G401.6 (cell line): ENCODE measurements around the gene DCST1.
A peak's percentile ranks its signal among the peaks of the same experiment; 100 is the strongest.

Experiments
- FAIRE-seq: peaks from 2 replicates; lab custom pipeline; 2012; peaks lifted over from hg19 to GRCh38; lab: Jason Lieb, UNC

DCST1 gene

GRCh38 chr1:155052439-155053395 lies 19.1 kb downstream of the DCST1 start:
- no peak for FAIRE-seq

- FAIRE-seq, result no peak
Measured at GRCh38 chr1:155053531-155054105, 20.0 kb downstream of the DCST1 start.

- no peak for FAIRE-seq
Measured at GRCh38 chr1:155057104-155057503, 23.5 kb downstream of the DCST1 start.

GRCh38 chr1:155057788-155058211 lies 24.2 kb downstream of the DCST1 start:
- FAIRE-seq, result no peak

- no peak for FAIRE-seq
Measured at GRCh38 chr1:155060736-155061135, 27.1 kb downstream of the DCST1 start.

GRCh38 chr1:155061381-155062150 lies 27.9 kb downstream of the DCST1 start:
- FAIRE-seq, result peak; percentile 92

- FAIRE-seq, result no peak
Measured at GRCh38 chr1:155062151-155062686, 28.6 kb downstream of the DCST1 start.

- FAIRE-seq, result no peak
Measured at GRCh38 chr1:155062702-155063411, 29.2 kb downstream of the DCST1 start.

- peak; percentile 95 for FAIRE-seq
Measured at GRCh38 chr1:155063550-155064110, 30.0 kb downstream of the DCST1 start, which contains the start of gene EFNA4. EFNA4 (plus strand) TSS chr1:155063740; CDS start chr1:155063824, 84 bp downstream.

- no peak for FAIRE-seq
Measured at GRCh38 chr1:155064111-155064831, 30.6 kb downstream of the DCST1 start.

GRCh38 chr1:155064832-155065429 lies 31.3 kb downstream of the DCST1 start:
- no peak for FAIRE-seq

GRCh38 chr1:155066777-155067176 lies 33.2 kb downstream of the DCST1 start:
- no peak for FAIRE-seq

- no peak for FAIRE-seq
Measured at GRCh38 chr1:155068599-155068998, 35.0 kb downstream of the DCST1 start.

- FAIRE-seq, result no peak
Measured at GRCh38 chr1:155069551-155070157, 36.0 kb downstream of the DCST1 start.

- no peak for FAIRE-seq
Measured at GRCh38 chr1:155070158-155070621, 36.6 kb downstream of the DCST1 start.

- FAIRE-seq, result no peak
Measured at GRCh38 chr1:155070721-155071569, 37.3 kb downstream of the DCST1 start.

- FAIRE-seq, result no peak
Measured at GRCh38 chr1:155071701-155072100, 38.1 kb downstream of the DCST1 start.

GRCh38 chr1:155072531-155073289 lies 39.1 kb downstream of the DCST1 start:
- no peak for FAIRE-seq
